Calu3 (cell line): ENCODE data around the gene CDK4. TPM values are rescaled to one million over a fixed set of nuclear protein-coding genes. Genes with fewer than 3 reads are reported as not detected.

Experiments used
- BruUV-seq: library from RNA; stranded (reverse); fragments of 400-500 nt; replicated peaks from 2 replicates; lab custom pipeline; 2021; lab: Mats Ljungman, UMichigan
- CTCF ChIA-PET: fragments of 300-600 bp; sonication (Branson Sonifier 250); formaldehyde crosslinking; loops from one replicate; lab custom pipeline; 2022; ENCODE audit warnings: antibody characterized with exemption; lab: Charles Lee
- DNase-seq: peaks from one replicate; pipeline ENCODE4 v3.0.0; 2022
- H3K27ac Mint-ChIP-seq: one replicate; pipeline ENCODE4 v1.8.0; 2022; ENCODE audit warnings: mixed read lengths; ENCODE audit not compliant: unreplicated experiment
- H3K27me3 Mint-ChIP-seq: one replicate; pipeline ENCODE4 v1.8.0; 2022; ENCODE audit warnings: mixed read lengths; ENCODE audit not compliant: unreplicated experiment
- H3K36me3 Mint-ChIP-seq: one replicate; pipeline ENCODE4 v1.8.0; 2022; ENCODE audit warnings: mild to moderate bottlenecking, moderate library complexity, mixed read lengths; ENCODE audit not compliant: insufficient read depth, unreplicated experiment
- H3K4me1 Mint-ChIP-seq: one replicate; pipeline ENCODE4 v1.8.0; 2022; ENCODE audit warnings: mild to moderate bottlenecking, low read depth, mixed read lengths; ENCODE audit not compliant: unreplicated experiment
- H3K4me3 Mint-ChIP-seq: one replicate; pipeline ENCODE4 v1.8.0; 2022; ENCODE audit warnings: mild to moderate bottlenecking, low read depth, moderate library complexity, mixed read lengths; ENCODE audit not compliant: unreplicated experiment
- H3K9me3 Mint-ChIP-seq: one replicate; pipeline ENCODE4 v1.8.0; 2022; ENCODE audit warnings: low read depth, mixed read lengths; ENCODE audit not compliant: unreplicated experiment
- CTCF ChIP-seq: fragments of 200-600 bp; IDR thresholded peaks from one replicate; pipeline ENCODE4 v1.8.0; 2022; ENCODE audit warnings: antibody characterized with exemption; ENCODE audit not compliant: unreplicated experiment
- intact Hi-C: fragments of 100-400 bp; cut with micrococcal nuclease; formaldehyde crosslinking; loops from one replicate; pipeline ENCODE4 v1.10.0; 2022; ENCODE audit not compliant: unreplicated experiment
- total RNA-seq: library from RNA; stranded (reverse); gene quantifications from 2 replicates; pipeline ENCODE4 v1.2.3, GENCODE V29; 2022

The CDK4 gene
- total RNA-seq, 1 experiment from 2014 or later, result 188 TPM

GRCh38 chr12:57758552-57759359 is 6.6 kb upstream of the CDK4 start:
- Mint-ChIP-seq H3K27me3 (peaks cover 11% of the 10 kb centered on the region), H3K27ac (no peak overlapping the region), H3K4me1 (peaks cover 20% of the 10 kb centered on the region), H3K36me3 (peaks cover 58% of the 10 kb centered on the region), H3K9me3 (no peaks in the 10 kb centered on the region), H3K4me3 (no peak overlapping the region)
- CTCF ChIA-PET, result interaction anchor here (0.8 to 0.9 kb wide), 2 partner anchors 33 to 138 kb away, joined by 3 to 4 read pairs; no protein-coding TSS in a partner anchor
- DNase-seq, result no peak
- no peak for TF ChIP-seq CTCF
- intact Hi-C loops, result no loop called here
- no TSS peak for BruUV-seq

GRCh38 chr12:57757771-57758170 is 5.7 kb upstream of the CDK4 start:
- H3K27ac Mint-ChIP-seq, result no peak overlapping the region
- no peak for TF ChIP-seq CTCF
- DNase-seq, result no peak
- CTCF ChIA-PET, result no interaction called here
- intact Hi-C loops, result no loop called here
- no TSS peak for BruUV-seq
- H3K27me3 Mint-ChIP-seq, result peaks cover under 1% of the 10 kb centered on the region
- peaks cover 54% of the 10 kb centered on the region for H3K36me3 Mint-ChIP-seq
- H3K9me3 Mint-ChIP-seq, result no peaks in the 10 kb centered on the region
- no peak overlapping the region for H3K4me3 Mint-ChIP-seq
- H3K4me1 Mint-ChIP-seq, result peaks cover 30% of the 10 kb centered on the region

GRCh38 chr12:57756406-57757341 is 4.6 kb upstream of the CDK4 start:
- no TSS peak for BruUV-seq
- H3K36me3 Mint-ChIP-seq, result peaks cover 58% of the 10 kb centered on the region
- H3K27me3 Mint-ChIP-seq, result no peaks in the 10 kb centered on the region
- TF ChIP-seq CTCF, result peak; percentile 64
- H3K4me1 Mint-ChIP-seq, result peaks cover 39% of the 10 kb centered on the region
- intact Hi-C loops, result no loop called here
- H3K9me3 Mint-ChIP-seq, result no peaks in the 10 kb centered on the region
- CTCF ChIA-PET, result interaction anchor here (0.6 to 1.8 kb wide), 8 partner anchors 8 to 109 kb away, joined by 3 to 9 read pairs (median 4); partner anchors contain the start of genes CYP27B1, EEF1AKMT3, METTL1 and OS9
- peak overlapping the region; percentile 67 for H3K4me3 Mint-ChIP-seq
- peak; percentile 66 for DNase-seq
- H3K27ac Mint-ChIP-seq, result peak overlapping the region; percentile 41
